Measurements from ENCODE around the gene P3H4.

The P3H4 gene

GRCh38 chr17:41822216-41823140 is 10.7 kb upstream of the P3H4 start:
- no peak for DNase-seq

DNA sequence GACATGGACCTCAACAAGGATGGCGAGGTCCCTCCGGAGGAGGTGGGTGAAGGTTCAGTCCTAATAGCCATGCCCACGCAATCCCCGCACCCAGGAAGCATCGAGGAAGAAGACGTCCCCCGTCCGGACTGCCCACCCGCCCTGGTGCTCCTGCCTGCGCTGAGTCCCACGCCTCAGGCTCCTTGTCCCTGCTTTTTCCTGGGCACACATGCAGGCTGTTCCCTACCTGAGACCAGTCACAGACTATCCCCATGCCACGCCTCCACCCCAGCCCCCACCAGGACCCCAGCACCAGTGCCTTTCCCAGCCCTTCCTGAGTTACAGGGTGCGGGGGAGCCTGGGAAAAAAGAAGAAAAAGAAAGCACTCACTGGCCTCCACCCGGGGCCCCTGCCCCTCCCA is 10.0 kb upstream of the P3H4 start:
- DNase-seq = no peak

- no peak for DNase-seq
Measured at GRCh38 chr17:41818024-41818423, 6.3 kb upstream of the P3H4 start.

DNA sequence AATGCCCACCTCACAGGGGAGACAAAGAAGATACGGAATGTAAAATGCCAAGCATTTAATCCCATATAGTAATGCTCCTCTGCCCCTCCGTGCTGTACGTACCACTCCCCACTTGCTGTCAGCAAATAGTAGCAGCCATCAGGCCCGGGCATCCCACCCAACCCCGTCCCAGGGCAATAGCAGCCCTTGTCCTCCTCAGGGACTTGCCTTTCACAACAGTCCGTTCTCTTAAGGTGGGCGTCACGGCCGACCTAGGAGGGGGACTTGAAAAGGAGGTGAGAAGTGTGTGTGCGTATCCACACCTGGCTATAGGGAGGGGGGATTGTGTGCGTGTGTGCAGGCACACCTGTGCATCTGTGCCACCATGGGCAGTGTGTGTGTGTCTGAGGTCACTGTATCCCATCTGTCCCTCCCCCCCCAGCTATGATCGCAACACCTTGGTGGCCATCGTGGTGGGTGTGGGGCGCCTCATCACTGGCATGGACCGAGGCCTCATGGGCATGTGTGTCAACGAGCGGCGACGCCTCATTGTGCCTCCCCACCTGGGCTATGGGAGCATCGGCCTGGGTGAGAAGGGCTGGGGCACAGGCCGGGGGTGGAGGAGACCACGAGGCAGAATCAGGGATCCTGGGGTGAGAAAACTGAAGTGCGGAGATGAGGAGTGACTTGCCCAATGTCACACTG is 5.0 kb upstream of the P3H4 start:
- DNase-seq = no peak

DNA sequence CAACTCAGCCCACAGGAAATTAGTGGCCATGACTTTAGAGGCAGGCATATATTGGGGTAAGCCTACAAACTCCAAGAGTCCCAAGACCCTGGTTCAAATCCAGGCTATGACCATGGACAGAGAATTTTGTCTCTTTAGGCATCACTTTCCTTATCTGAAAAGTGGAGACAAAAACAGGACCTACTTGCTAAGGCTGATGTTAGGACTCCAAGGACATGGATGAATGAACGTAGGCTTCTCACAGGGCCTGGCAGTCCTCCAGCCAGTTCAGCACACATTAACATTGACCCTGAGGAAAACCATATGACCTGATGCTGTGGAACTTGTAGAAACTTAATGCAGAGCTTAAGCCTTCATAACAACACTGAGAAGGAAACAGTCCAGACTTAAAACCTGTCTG is 2.4 kb upstream of the P3H4 start:
- DNase-seq = peak; percentile 13

GRCh38 chr17:41813699-41814124 is 2.0 kb upstream of the P3H4 start:
- peak; percentile 34 for DNase-seq

DNA sequence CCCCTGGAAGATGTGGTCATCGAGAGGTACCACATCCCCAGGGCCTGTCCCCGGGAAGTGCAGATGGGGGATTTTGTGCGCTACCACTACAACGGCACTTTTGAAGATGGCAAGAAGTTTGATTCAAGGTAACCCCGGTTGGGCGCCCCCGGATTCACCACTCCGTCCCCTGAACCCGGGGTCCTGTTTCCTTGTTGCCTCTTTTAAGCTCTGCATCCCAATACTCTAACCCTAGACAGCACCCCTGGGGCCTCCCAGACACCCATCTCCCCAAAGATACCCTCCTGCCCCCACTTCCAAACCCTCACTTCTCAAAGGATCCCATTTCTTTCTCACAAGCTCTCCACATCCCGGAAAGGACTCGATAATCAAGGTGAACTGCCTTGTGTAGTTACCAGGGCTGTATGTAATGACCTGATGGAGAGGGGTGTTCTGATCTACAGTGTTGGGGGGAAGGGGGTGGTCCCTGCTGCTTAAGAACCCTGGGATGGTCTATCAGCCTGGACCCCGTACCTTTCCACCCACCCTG is 1.5 kb upstream of the P3H4 start:
- no peak for DNase-seq

DNA sequence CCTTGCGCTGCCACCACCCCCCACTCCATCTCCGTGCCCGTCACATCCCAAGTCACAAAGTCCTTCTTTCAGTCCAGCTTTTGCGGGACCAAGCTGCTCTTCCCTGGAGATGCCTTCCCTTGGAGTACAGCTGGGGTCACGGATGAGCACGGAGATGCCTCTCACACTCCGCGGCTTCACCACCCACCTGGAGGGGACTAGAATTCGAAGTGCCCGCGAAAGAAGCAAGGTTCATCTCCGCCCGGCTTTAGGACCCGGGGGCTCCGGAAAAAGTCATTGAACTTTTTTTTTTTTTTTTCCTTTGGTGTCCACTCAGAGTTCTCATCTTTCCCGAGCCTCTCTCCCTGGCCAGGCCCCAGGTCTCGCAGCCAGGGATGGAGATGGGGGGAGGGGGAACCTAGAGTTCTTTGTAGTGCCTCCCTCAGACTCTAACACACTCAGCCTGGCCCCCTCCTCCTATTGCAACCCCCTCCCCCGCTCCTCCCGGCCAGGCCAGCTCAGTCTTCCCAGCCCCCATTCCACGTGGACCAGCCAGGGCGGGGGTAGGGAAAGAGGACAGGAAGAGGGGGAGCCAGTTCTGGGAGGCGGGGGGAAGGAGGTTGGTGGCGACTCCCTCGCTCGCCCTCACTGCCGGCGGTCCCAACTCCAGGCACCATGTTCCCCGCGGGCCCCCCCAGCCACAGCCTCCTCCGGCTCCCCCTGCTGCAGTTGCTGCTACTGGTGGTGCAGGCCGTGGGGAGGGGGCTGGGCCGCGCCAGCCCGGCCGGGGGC is 817 bp upstream of the P3H4 start, which contains the start of gene FKBP10:
TSS of gene FKBP10 (plus strand) at position 624 of the 771 bp plus-strand sequence. CDS start at position 655, 31 bp downstream.
- DNase-seq = peak; percentile 92

DNA sequence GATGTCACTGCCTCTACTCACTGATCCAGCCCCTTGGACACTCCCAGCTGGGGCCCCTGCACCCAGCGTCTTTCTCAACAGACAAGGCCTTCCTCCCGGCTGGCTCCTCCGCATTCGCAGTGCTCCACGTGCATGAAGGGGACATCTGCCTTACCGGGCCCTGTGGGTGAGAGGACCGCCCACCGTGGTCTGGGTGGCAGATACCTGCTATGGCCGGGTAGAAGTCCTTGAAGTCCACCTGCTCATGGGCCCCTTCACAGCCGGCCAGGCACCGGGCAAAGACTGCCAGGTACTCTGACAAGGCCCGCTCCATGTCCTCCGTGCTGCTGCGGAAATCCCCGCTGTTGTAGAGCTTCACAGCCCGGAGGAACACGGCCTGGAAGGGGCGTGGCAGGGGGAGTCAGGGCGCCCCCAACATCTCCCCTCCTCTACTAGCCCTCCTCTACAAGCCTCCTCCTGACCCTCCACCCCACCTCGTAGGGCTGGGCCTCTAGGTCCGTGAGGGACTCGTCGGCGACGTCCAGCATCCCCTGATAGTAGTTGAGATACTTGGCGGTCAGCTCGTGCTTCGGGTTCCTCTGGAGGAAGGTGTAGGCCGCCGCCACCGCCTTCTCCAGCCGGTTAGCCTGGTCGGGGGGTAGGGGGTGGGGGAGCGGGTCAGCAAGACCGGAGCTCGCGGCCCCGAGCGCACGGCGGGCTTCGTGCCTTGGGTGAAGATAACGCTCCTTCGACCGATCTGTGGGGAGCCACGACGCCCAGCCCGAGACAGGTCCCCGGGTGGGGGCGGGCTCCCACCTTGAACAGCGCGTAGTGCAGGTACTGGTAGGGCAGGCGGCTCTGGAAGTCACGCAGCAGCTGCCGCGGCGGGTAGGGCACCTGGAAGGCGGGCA is 845 bp downstream of the P3H4 start:
- no peak for DNase-seq

DNA sequence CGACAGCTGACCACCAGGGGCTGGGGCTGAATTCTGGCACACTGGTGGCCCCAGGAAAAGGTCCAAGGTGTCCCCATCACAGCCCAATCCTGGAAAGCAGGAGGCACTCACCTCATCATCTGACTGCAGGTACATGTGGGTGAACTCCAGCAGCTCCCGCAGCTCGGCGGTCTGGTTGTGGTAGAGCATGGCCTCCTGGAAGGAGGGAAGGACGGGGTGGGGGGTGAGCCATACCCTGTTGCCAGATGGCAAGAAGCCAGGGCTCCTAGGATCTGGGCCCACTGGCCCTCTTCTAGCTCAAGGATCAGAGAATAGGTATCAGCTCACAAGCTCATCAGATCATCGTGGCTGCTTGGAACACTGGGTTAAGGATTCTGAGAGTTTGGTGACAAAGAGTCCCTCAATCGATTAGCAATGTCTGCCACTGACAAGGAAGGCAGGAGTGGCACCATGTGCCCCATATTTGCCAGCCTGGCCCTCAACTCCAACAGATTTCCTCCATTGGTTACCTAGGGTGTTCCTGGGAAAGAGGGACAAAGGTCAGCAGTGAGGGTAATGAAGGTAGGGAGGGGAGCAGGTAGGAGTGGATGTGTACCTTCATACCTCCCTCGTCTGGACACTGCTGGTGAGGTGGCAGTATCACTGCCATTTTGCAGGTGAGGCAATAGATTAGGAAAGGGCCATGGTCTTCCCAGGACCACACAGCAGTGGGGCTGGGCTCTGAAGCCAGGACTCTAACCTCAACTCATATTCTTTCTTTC is 4.9 kb downstream of the P3H4 start:
- DNase-seq = no peak

DNA sequence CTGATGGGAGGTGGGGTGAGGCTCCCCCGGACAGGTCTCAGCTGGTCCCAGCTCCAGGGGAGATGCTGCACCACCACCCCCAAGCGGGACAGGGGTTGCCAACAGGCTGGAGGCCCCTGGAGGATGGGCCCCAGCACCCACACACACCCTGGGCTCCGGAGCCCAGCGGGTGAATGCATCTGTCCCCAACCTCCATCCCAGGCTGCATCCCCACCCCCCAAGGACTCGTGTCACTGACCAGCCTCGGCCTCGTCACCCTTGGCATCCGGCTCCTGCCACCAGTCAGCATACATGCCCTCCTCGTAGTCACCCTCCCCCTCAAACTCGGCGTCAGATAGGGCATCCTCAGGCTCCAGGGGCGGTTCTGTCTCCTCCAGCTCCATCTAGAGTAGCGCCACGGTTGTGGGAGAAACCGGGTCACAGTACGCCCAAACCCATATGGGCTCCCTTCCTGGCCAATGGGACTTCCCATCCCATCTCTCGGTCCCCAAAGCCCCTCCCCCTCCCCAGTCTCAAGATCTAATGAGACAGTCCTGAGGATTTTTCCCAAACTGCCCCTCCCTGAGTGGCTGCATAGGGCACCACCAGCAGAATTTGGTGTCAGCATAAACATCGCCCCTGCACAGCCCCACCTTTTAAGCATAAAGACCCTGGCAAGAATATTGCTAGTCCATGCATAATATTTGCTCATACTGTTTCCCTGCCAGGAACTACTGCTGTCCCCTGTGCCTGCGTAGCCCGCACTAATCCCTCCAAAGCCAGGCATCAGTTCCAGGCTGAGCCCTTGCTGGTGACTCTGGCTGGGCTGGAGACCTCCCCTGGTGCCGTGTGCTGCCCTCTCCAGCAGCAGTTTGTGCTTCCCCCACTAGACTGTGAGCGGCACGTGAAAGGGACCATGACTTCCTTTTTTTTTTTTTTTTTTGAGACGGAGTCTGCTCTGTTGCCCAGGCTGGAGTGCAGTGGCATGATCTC is 8.4 kb downstream of the P3H4 start:
- no peak for DNase-seq

DNA sequence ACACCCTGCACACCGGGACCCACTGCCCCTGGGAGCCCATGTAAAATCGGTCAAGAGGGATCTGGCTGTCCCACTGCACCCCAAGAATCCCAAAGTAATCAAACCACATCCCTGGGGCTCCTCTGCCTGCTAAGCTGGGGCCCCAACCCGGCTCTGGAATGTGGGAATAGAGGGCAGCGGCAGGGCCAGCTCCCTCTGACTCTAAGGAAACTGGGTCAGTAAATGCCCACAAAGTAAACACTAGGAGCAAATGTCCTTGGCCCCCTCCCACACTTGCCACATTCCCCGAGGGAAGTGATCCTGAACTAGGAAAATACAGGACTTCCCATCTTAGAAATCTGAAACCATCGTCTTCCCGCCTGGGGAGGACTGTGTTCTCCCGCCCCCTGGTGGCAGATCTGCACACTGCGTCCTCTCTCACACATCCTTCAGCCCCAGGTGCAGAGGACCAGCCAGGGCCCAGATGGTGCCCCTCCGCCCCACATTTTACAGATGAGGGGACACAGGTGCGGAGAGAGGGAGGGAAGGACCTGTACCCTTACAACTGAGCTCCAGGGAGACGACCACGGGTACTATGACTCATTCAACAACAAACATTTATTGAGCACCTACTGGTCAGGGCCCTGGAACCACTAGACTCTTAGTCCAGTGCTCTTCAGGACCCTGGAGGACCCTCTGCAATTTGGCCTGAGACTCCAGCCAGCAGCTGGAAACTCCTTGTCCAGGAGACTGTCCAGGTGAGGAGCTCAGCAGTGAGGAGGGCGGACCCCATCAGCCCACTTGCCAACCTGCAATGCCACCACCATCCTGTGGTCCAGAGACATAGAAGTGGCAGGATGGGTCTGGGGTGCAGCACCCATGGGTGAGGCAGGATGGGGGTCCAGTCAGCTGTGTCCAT is 10.1 kb downstream of the P3H4 start:
- peak; percentile 72 for DNase-seq

GRCh38 chr17:41800601-41801373 is 11.0 kb downstream of the P3H4 start:
- peak; percentile 70 for DNase-seq

GRCh38 chr17:41799366-41799765 is 12.4 kb downstream of the P3H4 start:
- DNase-seq = no peak

GRCh38 chr17:41797377-41797776 is 14.4 kb downstream of the P3H4 start:
- DNase-seq = no peak

GRCh38 chr17:41796121-41796895 is 15.4 kb downstream of the P3H4 start:
- no peak for DNase-seq

- DNase-seq = no peak
Measured at GRCh38 chr17:41794540-41794975, 17.2 kb downstream of the P3H4 start.

Measured in fibroblast of skin of back (primary cell).